Neuron (in vitro differentiated cells): ENCODE measurements around the gene MRC1.

Experiments
- H2AFZ ChIP-seq: one replicate; pipeline ENCODE4 v1.6.1; 2013; ENCODE audit warnings: low read depth, mild to moderate bottlenecking, inconsistent platforms, low read length, moderate library complexity
- H3K27me3 ChIP-seq: one replicate; pipeline ENCODE4 v1.6.1; 2013; ENCODE audit warnings: low read length; ENCODE audit not compliant: insufficient read depth
- H3K36me3 ChIP-seq: one replicate; pipeline ENCODE4 v1.6.1; 2013; ENCODE audit warnings: low read length; ENCODE audit not compliant: insufficient read depth
- H3K4me1 ChIP-seq: one replicate; pipeline ENCODE4 v1.6.1; 2013; ENCODE audit warnings: low read length; ENCODE audit not compliant: insufficient read depth
- H3K4me3 ChIP-seq: 2 replicates; pipeline ENCODE4 v1.5.1; 2013; ENCODE audit warnings: mild to moderate bottlenecking, low read length, moderate library complexity
- H3K9me3 ChIP-seq: one replicate; pipeline ENCODE4 v1.6.1; 2013; ENCODE audit warnings: low read length

Gene MRC1

DNA sequence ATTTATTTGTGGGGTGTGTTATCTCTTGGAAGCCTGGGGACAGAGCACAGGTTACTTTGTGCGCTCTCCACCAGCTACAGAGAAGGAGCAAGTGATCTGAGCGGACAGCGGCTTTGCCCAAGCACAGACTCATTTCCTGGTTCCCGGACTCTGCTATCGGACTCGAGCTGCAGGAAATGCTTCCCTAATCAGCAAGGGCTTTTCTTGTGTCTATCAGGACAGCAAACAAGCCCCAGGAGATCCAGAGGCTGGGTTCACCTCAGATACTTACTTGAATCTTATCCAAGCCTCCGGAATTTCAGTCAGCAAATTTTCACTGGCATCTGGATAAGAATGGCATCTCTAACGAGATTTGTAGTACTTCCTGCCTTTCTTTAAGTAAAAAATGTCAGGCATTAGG lies 27.8 kb downstream of the MRC1 start:
- Histone ChIP-seq H3K9me3 (no peaks in the 10 kb centered on the region), H3K4me1 (no peaks in the 10 kb centered on the region), H3K27me3 (no peaks in the 10 kb centered on the region), H2AFZ (no peak overlapping the region), H3K4me3 (no peak overlapping the region), H3K36me3 (no peaks in the 10 kb centered on the region)

DNA sequence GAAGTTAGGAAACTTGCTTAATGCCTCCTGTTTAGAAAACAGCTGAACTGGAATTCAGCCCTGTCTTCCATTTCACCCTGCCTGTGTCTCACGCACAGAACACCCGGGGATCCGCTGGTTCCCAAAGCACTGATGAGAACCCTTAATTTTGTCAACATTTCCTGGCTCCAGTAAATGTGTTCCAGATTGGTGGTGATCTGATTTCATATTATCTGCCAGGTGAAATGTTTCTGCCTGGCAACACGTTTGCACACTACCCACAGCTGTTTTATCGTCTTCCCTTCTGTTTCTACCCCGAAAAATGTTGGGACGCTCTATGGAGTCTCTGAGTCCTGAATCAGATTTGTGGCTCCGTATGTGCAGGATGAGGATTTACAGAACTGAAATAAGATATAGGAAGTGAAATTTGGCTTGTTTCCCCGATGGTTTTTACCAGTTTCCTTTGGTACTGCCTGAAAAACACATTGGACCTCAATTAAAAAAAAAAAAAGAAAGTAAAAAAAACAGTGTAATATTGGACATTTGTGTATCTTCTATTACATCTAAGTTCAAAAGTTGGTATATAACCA lies 29.0 kb downstream of the MRC1 start:
- Histone ChIP-seq H3K9me3 (no peaks in the 10 kb centered on the region), H3K4me3 (no peak overlapping the region), H3K27me3 (no peaks in the 10 kb centered on the region), H2AFZ (no peak overlapping the region), H3K4me1 (no peaks in the 10 kb centered on the region), H3K36me3 (no peaks in the 10 kb centered on the region)

DNA sequence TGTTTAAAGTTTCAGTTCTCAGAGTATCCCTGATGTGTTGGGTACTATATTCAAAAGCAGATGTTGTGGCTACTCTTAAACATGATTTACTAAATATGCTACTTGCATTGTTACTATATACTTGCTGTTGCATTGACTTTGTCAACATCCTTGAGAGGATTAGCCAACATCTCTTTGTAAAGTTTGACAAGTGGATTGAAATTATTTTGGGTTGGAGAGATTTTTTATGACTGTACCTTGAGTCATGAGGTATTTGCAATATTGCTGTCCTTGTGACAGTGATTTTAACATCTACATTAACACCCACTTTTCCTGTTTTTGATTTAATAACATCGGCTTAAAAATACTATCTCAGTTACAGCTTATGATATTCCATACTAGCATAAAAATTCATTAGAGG lies 31.9 kb downstream of the MRC1 start:
- Histone ChIP-seq H3K9me3 (no peaks in the 10 kb centered on the region), H3K4me3 (no peak overlapping the region), H2AFZ (no peak overlapping the region), H3K4me1 (no peaks in the 10 kb centered on the region), H3K27me3 (no peaks in the 10 kb centered on the region), H3K36me3 (no peaks in the 10 kb centered on the region)

DNA sequence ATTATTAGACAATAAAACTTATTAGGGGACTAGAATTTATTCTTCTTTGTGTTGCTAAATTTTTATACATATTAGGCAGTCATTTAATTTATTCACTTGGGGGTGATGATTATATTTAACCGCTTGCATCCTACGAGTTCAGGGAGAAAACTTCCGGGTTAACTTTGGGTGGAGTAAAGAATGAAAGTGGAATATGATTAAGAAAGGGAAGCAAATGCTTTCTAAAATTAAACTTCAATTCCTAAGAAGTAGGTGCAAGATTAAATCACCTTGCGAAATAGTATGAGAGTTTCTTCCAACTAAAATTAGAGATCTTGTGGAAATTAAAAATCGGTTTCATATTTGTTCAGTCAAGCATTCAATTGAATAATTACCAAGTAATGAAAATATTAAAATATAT lies 33.5 kb downstream of the MRC1 start:
- Histone ChIP-seq H3K27me3 (no peaks in the 10 kb centered on the region), H3K9me3 (no peaks in the 10 kb centered on the region), H3K36me3 (no peaks in the 10 kb centered on the region)

DNA sequence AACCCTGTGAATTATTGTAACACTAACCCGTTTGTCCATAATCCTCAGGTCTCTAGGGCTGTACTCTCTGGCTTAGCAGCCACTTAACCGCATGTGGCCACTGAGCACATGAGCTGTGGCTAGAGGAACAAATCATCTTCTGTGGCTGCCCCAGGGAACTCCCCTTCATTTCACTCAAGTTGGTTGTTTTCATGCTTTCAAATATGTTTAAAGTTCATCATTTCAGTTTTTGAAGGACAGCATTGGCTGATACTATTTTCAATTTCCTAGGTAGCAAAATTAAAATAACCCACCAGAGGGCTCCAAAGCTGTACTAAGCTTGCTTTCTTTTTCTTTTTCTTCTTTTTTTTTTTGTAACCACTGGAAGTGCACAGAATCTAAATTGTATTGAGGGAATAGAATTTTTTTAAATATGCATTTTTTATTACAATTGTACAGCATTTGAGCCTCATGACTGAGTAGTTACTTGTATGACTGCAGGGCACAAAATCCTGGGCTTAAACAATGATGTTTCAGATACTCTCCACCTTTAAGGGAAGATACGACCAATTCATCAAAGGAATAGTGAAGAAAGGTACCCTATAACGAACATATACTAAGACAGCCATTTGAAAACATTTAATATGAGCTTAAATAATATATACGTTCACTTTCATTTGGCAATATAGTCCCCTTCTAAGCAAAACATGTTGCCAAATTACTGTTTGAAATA lies 38.6 kb downstream of the MRC1 start:
- no peak overlapping the region for H3K4me3 ChIP-seq
- H3K27me3 ChIP-seq: no peaks in the 10 kb centered on the region
- no peaks in the 10 kb centered on the region for H3K9me3 ChIP-seq
- no peaks in the 10 kb centered on the region for H3K4me1 ChIP-seq
- H3K36me3 ChIP-seq: no peaks in the 10 kb centered on the region
- H2AFZ ChIP-seq: no peak overlapping the region

More for the DNA sequence above, 33.5 kb downstream of the MRC1 start:
- no peak overlapping the region for H3K4me3 ChIP-seq
- H2AFZ ChIP-seq: no peak overlapping the region
- no peaks in the 10 kb centered on the region for H3K4me1 ChIP-seq

DNA sequence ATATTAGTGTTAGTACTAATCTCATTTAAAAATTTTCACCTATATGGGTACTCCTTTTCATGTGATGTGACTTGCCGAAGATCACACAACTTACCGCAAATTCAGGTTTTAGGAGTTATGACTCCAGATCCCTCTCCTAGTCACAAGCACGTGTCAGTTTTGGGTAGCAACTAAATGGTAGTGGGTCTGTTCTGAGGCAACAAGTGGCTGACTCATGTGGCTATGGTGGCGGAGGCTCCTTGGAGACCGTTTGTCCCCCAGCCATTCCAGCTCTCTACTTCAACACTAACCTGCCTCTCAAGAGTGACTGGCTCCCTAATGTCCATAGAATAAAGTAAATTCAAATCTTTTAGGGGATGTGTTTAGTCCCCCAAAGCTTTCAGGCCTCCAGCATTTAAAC lies 39.5 kb downstream of the MRC1 start:
- Histone ChIP-seq H3K27me3 (no peaks in the 10 kb centered on the region), H3K9me3 (no peaks in the 10 kb centered on the region), H3K4me3 (no peak overlapping the region), H3K36me3 (no peaks in the 10 kb centered on the region), H3K4me1 (no peaks in the 10 kb centered on the region), H2AFZ (no peak overlapping the region)

DNA sequence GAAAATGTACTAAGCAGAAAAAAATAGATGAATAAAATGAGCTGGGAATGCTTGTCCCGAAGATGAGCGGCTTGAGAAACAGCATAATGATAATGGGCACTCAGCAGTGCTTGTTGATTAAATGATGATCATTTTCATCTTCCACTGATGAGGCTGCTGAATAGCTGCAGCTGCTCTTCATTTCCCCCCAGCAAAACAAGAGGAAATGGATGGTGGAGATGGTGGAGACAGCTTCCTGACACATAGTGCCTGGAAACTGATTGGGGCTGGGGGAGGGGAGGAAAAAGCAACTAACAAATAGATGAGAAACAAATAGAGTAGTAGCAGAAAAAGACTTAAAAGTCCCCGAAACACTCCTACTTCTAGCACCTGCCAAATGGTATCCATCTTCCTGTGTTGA lies 41.4 kb downstream of the MRC1 start:
- Histone ChIP-seq H3K4me3 (no peak overlapping the region), H3K4me1 (no peaks in the 10 kb centered on the region), H3K36me3 (no peaks in the 10 kb centered on the region), H3K9me3 (no peaks in the 10 kb centered on the region), H2AFZ (no peak overlapping the region), H3K27me3 (no peaks in the 10 kb centered on the region)

DNA sequence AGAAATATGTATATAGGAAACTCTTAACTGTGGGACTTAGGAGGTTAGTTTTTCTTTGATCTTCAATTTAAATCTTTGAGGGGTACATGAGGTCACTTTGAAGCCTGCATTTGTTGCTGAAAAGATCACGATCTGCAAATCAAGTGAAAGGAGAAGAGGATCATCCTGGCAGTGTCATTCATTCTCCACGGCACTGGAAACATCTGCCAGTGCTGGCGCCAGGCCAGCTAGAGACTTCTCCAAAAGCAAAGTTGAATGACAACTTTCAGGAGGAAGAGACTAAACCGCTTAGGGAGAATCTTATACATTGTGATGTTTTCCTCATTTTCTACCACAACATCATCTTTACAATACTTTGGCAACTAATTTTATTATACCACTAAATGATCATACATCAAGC lies 42.5 kb downstream of the MRC1 start:
- Histone ChIP-seq H3K4me1 (no peaks in the 10 kb centered on the region), H3K9me3 (no peaks in the 10 kb centered on the region), H3K27me3 (no peaks in the 10 kb centered on the region), H3K36me3 (no peaks in the 10 kb centered on the region), H2AFZ (no peak overlapping the region), H3K4me3 (no peak overlapping the region)

DNA sequence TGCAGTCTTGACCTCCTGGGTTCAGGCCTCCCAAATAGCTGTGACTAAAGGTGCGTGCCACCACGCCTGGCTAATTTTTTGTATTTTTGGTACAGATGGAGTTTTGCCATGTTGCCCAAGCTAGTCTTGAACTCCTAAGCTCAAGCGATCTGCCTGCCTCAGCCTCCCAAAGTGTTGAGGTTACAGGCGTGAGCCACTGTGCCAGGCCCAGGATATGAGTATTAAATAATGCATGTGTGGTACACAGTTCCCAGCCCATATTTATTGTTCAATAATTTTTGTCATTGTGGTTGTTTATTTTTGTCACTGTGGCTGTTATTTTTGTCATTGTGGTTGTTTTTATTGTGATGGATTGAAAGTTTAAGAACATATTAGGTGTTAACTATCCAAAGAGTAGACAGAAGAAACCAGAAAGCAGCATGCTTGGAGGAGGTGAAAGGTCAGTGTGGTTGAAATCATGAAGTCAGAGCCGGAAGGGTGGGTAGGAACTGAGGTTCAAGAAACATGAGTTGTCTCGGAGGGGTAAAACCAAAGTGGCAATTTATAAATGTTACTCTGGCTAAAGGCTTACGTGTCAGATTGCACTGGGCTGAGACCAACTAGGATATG lies 45.0 kb downstream of the MRC1 start:
- H2AFZ ChIP-seq: no peak overlapping the region
- no peaks in the 10 kb centered on the region for H3K27me3 ChIP-seq
- H3K4me1 ChIP-seq: no peaks in the 10 kb centered on the region
- H3K36me3 ChIP-seq: no peaks in the 10 kb centered on the region
- no peaks in the 10 kb centered on the region for H3K9me3 ChIP-seq
- no peak overlapping the region for H3K4me3 ChIP-seq

DNA sequence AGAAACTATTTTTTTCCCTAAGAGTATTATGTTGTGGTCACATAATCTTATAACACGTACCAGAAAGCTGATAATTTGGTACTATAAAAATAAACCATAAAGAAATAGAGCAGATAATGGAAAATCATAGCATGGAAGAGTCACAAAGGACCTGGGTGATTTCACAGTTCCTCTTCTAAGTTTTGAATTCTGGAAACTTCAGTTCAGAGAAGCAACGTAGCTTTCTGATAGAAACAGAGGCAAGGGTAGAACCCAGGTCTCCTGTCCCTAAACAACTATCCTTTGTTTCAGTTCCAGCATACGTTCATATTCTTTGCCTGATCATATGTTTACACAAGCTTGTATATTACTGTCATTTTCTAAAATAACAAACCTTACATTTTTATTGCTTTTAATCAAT lies 47.9 kb downstream of the MRC1 start:
- Histone ChIP-seq H3K4me3 (no peak overlapping the region), H3K4me1 (no peaks in the 10 kb centered on the region), H2AFZ (no peak overlapping the region), H3K36me3 (no peaks in the 10 kb centered on the region), H3K9me3 (no peaks in the 10 kb centered on the region), H3K27me3 (no peaks in the 10 kb centered on the region)

DNA sequence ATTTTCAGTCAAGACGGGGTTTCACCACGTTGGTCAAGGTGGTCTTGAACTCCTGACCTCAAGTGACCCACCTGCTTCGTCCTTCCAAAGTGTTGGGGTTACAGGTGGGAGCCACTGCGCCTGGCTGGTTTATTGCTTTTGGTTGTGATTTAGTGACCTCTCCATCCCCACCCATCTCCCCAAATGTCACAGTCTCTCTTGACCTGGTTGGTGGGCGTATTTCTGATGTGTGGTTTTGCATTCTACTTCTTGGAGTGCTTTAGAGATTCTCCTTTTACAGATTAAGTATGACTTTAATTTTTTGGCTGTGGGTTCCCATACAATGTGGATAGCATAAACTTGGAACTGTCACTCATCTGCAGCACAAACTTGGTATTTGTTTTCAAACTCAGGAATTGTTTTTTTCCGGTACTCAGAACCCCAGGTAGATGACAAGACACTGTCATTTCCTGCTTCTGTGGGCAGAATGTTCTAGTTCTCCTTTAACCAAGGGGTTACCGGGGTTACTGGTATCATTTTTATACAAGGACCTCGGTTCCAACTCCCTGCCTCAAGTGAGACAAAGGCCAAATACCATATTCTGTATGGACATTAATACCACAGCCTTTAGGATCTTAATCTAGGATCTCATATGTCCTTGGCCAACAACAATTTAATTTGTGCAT lies 50.5 kb downstream of the MRC1 start:
- no peak overlapping the region for H2AFZ ChIP-seq
- H3K27me3 ChIP-seq: no peaks in the 10 kb centered on the region
- H3K9me3 ChIP-seq: no peaks in the 10 kb centered on the region
- no peaks in the 10 kb centered on the region for H3K36me3 ChIP-seq
- no peaks in the 10 kb centered on the region for H3K4me1 ChIP-seq
- H3K4me3 ChIP-seq: no peak overlapping the region

DNA sequence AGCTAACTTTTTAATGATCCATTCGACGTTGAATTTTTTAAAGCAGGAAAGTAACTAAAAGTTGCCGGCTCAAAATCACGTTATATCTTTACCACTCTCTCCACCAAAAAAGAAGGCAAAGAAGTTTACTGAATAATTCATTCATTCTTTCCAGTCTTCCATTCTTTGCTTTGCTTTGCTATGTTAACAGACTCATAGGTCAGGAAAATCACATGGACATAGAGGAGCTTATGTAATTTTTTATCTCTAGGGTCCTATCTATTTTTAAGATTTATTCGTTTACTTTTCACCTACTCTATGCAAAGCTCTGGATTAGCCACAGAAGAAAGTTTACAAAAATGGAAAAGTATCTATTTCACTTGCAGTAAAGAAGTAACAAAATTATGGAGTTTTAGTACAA lies 52.6 kb downstream of the MRC1 start:
- Histone ChIP-seq H3K4me1 (no peaks in the 10 kb centered on the region), H3K27me3 (no peaks in the 10 kb centered on the region), H3K4me3 (no peak overlapping the region), H2AFZ (no peak overlapping the region), H3K9me3 (no peaks in the 10 kb centered on the region), H3K36me3 (no peaks in the 10 kb centered on the region)

DNA sequence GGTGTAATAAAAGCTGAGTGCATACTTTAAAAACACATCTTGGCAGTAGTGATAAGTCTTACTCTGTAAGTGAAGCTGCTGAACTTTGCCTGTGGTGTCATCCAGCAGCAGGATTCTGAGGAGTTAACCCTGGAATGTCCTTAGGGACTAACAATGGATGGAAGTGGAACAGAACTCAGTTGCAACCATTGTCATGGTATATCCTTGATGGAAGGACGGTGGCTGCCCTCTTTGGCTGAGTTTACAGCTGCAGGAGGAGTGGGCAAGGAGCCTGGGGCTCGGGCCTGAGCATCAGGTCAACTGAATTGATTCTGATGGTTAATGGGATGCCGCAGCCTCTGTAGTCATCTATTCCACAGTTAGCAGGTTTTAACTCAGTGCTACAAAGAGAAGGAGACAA lies 56.2 kb downstream of the MRC1 start:
- H3K4me3 ChIP-seq: no peak overlapping the region
- no peaks in the 10 kb centered on the region for H3K4me1 ChIP-seq
- no peaks in the 10 kb centered on the region for H3K36me3 ChIP-seq
- no peak overlapping the region for H2AFZ ChIP-seq
- H3K27me3 ChIP-seq: no peaks in the 10 kb centered on the region
- H3K9me3 ChIP-seq: no peaks in the 10 kb centered on the region
